ENCODE data around the gene NPLOC4.

NPLOC4 gene

GRCh38 chr17:81651692-81652091 lies 14.8 kb upstream of the NPLOC4 start:
- H3K27ac ChIP-seq: 0 out of 2 replicates have a peak overlapping the region, but pooled peaks have one; percentile 28
- no peaks in the 10 kb centered on the region for H4K20me1 ChIP-seq
- no peaks in the 10 kb centered on the region for H3K27me3 ChIP-seq
- H3K4me3 ChIP-seq: no peak overlapping the region
- H3K36me3 ChIP-seq: no peaks in the 10 kb centered on the region
- TF ChIP-seq Cebpa-rat (IDR thresholded peaks at IDR 0.05): no peak
- peaks cover 62% of the 10 kb centered on the region for H3K4me1 ChIP-seq
- H3K9me3 ChIP-seq: peaks cover 22% of the 10 kb centered on the region
- H3K9ac ChIP-seq: no peak overlapping the region
- peak overlapping the region; percentile 42 for H3K4me2 ChIP-seq

GRCh38 chr17:81650951-81651350 lies 14.0 kb upstream of the NPLOC4 start:
- Histone ChIP-seq H4K20me1 (no peaks in the 10 kb centered on the region), H3K27ac (peak overlapping the region; percentile 28), H3K36me3 (no peaks in the 10 kb centered on the region), H3K4me3 (no peak overlapping the region), H3K27me3 (no peaks in the 10 kb centered on the region), H3K4me1 (peaks cover 55% of the 10 kb centered on the region), H3K4me2 (peak overlapping the region; percentile 42), H3K9ac (no peak overlapping the region), H3K9me3 (peaks cover 22% of the 10 kb centered on the region)
- no peak for TF ChIP-seq Cebpa-rat (IDR thresholded peaks at IDR 0.05)

DNA sequence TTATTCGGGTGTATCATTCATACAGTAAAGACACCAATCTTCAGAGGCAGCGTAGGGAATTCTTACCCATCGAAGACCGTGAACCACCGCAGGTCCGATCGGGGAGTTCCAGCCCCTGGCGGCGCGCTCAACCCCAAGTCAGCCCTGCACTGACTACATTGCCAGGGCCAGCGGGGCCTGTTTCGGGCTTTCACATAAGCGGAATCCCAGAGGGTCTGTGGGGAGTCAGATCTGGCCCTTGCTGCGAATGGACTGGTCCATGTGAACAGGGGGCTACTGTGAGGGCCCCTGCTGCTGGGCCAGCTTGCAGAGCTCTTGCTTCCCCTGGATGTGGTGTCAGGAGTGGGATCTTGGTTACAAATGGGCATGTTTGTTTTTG lies 11.8 kb upstream of the NPLOC4 start:
- Histone ChIP-seq H3K27ac (no peak overlapping the region), H3K27me3 (no peaks in the 10 kb centered on the region), H4K20me1 (no peaks in the 10 kb centered on the region), H3K4me2 (no peak overlapping the region), H3K36me3 (no peaks in the 10 kb centered on the region), H3K9ac (no peak overlapping the region), H3K9me3 (peaks cover 22% of the 10 kb centered on the region), H3K4me3 (no peak overlapping the region), H3K4me1 (peaks cover 50% of the 10 kb centered on the region)
- no peak for TF ChIP-seq Cebpa-rat (IDR thresholded peaks at IDR 0.05)

- H3K9me3 ChIP-seq: peaks cover 22% of the 10 kb centered on the region
- no peaks in the 10 kb centered on the region for H4K20me1 ChIP-seq
- no peak overlapping the region for H3K27ac ChIP-seq
- peaks cover 45% of the 10 kb centered on the region for H3K4me1 ChIP-seq
- no peak overlapping the region for H3K4me3 ChIP-seq
- no peaks in the 10 kb centered on the region for H3K27me3 ChIP-seq
- no peak for TF ChIP-seq Cebpa-rat (IDR thresholded peaks at IDR 0.05)
- H3K4me2 ChIP-seq: no peak overlapping the region
- no peak overlapping the region for H3K9ac ChIP-seq
- H3K36me3 ChIP-seq: no peaks in the 10 kb centered on the region
Observed at GRCh38 chr17:81648013-81648706, 11.2 kb upstream of the NPLOC4 start.

DNA sequence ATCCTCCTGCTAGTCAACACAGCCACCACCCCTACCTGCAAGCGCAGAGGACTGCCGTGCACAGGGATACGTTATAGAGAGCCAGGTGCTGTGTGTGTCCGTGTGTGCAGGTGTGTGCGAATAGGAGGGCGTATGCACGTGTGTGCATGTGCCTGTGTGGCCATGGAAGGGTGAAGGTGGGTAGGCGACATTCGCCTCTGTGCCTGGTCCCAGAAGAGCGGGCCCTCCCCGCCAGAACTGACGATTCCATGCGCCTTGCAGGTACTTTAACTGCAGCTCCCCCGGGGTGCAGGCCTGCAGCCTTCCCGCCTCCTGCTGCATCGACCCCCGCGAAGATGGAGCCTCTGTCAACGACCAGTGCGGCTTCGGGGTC lies 10.7 kb upstream of the NPLOC4 start:
- Histone ChIP-seq H4K20me1 (no peaks in the 10 kb centered on the region), H3K9ac (no peak overlapping the region), H3K4me2 (no peak overlapping the region), H3K36me3 (no peaks in the 10 kb centered on the region), H3K4me3 (no peak overlapping the region), H3K4me1 (peaks cover 40% of the 10 kb centered on the region), H3K27me3 (no peaks in the 10 kb centered on the region), H3K27ac (no peak overlapping the region), H3K9me3 (peaks cover 22% of the 10 kb centered on the region)
- TF ChIP-seq Cebpa-rat (IDR thresholded peaks at IDR 0.05): no peak

- H4K20me1 ChIP-seq: no peaks in the 10 kb centered on the region
- no peak overlapping the region for H3K4me2 ChIP-seq
- H3K27me3 ChIP-seq: no peaks in the 10 kb centered on the region
- no peak overlapping the region for H3K27ac ChIP-seq
- H3K9ac ChIP-seq: no peak overlapping the region
- no peak overlapping the region for H3K4me3 ChIP-seq
- H3K36me3 ChIP-seq: no peaks in the 10 kb centered on the region
- H3K4me1 ChIP-seq: peaks cover 34% of the 10 kb centered on the region
- peaks cover 22% of the 10 kb centered on the region for H3K9me3 ChIP-seq
- no peak for TF ChIP-seq Cebpa-rat (IDR thresholded peaks at IDR 0.05)
Observed at GRCh38 chr17:81646869-81647600, 10.1 kb upstream of the NPLOC4 start.

DNA sequence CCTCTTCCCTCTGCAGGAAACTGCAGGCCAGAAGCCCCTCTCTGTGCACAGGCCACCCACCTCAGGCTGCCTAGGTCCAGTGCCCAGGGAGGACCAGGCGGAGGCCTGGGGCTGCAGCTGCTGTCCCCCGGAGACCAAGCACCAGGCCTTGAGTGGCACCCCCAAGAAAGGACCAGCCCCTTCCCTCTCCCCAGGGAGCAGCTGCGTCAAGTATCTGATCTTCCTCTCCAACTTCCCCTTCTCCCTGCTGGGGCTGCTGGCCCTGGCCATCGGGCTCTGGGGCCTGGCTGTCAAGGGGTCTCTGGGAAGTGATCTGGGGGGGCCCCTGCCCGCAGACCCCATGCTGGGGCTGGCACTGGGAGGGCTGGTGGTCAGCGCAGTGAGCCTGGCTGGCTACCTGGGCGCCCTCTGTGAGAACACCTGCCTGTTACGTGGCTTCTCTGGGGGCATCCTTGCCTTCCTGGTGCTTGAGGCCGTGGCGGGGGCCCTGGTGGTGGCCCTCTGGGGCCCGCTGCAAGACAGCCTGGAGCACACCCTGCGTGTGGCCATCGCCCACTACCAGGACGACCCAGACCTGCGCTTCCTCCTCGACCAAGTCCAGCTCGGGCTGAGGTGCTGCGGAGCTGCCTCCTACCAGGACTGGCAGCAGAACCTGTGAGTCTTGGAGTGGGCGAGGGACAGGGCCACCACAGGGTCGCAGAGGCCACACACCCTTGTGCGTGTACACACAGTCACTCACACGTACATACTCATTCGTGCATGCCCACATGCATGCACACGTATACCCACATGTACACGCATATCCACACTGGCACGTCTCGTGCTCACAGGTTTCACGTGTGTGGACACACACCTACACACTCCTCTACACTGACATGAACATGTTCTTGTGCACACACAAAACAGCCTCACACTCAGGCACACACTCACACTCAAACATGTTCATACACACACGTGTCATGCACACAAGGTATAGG lies 8.4 kb upstream of the NPLOC4 start:
- H3K4me2 ChIP-seq: peak overlapping the region; percentile 75

DNA sequence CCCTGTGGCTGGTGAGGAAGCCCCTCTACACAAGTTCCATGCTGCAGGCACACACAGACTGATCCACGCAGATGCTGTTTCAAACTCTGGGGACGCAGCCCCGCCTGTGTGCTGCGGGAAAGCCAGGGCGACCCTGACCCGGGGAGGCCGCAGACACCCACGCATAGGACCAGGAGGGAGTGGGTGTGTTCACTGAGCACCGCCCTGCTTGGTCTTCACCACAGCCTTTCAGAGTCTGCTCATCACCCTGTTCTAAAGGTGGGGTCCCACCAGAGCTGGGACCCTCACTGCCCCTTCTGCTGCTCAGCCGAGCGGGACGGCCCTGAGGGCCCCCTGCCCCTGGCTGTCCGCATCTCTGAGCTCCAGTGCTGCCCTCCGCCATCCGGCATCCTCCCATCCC lies 7.6 kb upstream of the NPLOC4 start:
- TF ChIP-seq Cebpa-rat (IDR thresholded peaks at IDR 0.05): no peak
- Histone ChIP-seq H3K9ac (peak overlapping the region; percentile 16), H3K9me3 (peaks cover 18% of the 10 kb centered on the region), H3K4me1 (peaks cover 17% of the 10 kb centered on the region), H3K4me2 (peak overlapping the region; percentile 75), H3K4me3 (no peak overlapping the region), H3K27me3 (no peaks in the 10 kb centered on the region), H3K27ac (peak overlapping the region; percentile 57), H4K20me1 (no peaks in the 10 kb centered on the region), H3K36me3 (no peaks in the 10 kb centered on the region)

More for the DNA sequence above, 8.4 kb upstream of the NPLOC4 start:
- no peak for TF ChIP-seq Cebpa-rat (IDR thresholded peaks at IDR 0.05)
- Histone ChIP-seq H3K27me3 (no peaks in the 10 kb centered on the region), H3K27ac (peak overlapping the region; percentile 57), H4K20me1 (no peaks in the 10 kb centered on the region), H3K4me1 (peaks cover 17% of the 10 kb centered on the region), H3K9me3 (peaks cover 22% of the 10 kb centered on the region), H3K4me3 (no peak overlapping the region), H3K36me3 (no peaks in the 10 kb centered on the region), H3K9ac (peak overlapping the region; percentile 16)

DNA sequence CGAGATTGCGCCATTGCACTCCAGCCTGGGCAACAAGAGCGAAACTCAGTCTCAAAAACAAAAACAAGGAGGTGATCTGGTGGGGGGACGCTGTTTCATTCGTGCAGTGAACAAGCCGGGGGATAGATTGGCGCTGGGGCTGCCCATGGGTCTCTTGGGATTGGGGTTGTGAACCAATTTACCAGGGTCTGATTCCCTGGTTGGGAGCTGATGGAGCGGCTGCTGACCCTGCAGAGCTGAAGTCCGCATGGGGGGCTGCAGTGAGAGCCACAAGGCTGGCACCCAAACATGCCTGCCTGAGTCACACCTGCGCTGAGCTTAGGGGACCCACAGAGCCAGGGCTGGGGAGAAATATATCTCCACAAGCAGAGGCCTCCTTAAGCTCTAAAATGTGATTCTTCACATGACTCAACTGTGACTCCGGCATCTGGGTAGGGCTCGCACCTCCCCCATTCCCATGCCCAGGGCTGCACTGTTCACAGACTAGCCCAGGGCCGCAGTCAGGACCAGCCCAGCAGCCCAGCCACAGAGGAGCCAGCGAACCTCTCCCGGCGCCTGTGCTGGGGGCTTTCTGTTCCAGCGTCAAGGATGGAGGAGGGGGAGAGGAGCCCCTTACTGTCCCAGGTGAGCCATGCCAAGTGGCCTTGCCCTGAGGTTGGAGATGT lies 5.0 kb upstream of the NPLOC4 start:
- Histone ChIP-seq H3K27me3 (no peaks in the 10 kb centered on the region), H3K36me3 (no peaks in the 10 kb centered on the region), H3K4me1 (peaks cover 23% of the 10 kb centered on the region), H3K27ac (no peak overlapping the region), H3K9me3 (no peaks in the 10 kb centered on the region), H3K4me2 (no peak overlapping the region), H4K20me1 (no peaks in the 10 kb centered on the region), H3K4me3 (no peak overlapping the region), H3K9ac (no peak overlapping the region)
- TF ChIP-seq Cebpa-rat (IDR thresholded peaks at IDR 0.05): no peak
